ENCODE data around the gene BAK1. TPM values are rescaled to one million over a fixed set of nuclear protein-coding genes. Genes with fewer than 3 reads are reported as not detected.

BAK1 gene
- total RNA-seq, 1 experiment from 2014 or later, result 40.0 TPM

- TF ChIP-seq CTCF (conservative IDR thresholded peaks at IDR 0.05), result no peak
- Histone ChIP-seq H3K23ac (ENCODE audit: insufficient read length, low read depth, low read length) (no peak overlapping the region), H3K27me3 (ENCODE audit: insufficient read depth, low read length) (no peaks in the 10 kb centered on the region), H2BK12ac (ENCODE audit: insufficient read length, low read depth, low read length) (no peak overlapping the region), H3K4ac (ENCODE audit: low read depth, low read length) (no peak overlapping the region), H2BK5ac (ENCODE audit: insufficient read length, low read length) (no peak overlapping the region), H4K8ac (replicated peaks; ENCODE audit: insufficient read length, low read depth, low read length) (no peak overlapping the region), H3T11ph (ENCODE audit: low read length) (no peak overlapping the region), H3K23me2 (ENCODE audit: insufficient read length, low read depth, low read length, poor library complexity, severe bottlenecking) (no peaks in the 10 kb centered on the region), H2BK15ac (ENCODE audit: low read depth, low read length) (no peak overlapping the region), H3K79me2 (ENCODE audit: insufficient read depth, low read length) (no peaks in the 10 kb centered on the region), H3K56ac (ENCODE audit: insufficient read length, low read depth, low read length) (no peak overlapping the region), H3K9me3 (ENCODE audit: control insufficient read depth, low read depth, low read length) (no peaks in the 10 kb centered on the region), H3K79me1 (ENCODE audit: insufficient read depth, low read depth, low read length, poor library complexity, severe bottlenecking) (no peaks in the 10 kb centered on the region), H3K27ac (ENCODE audit: insufficient read length, low read depth, low read length) (no peak overlapping the region), H3K4me2 (ENCODE audit: insufficient read depth, insufficient read length, low read length) (no peak overlapping the region), H3K9ac (ENCODE audit: extremely low read depth, insufficient read length, low read length) (no peak overlapping the region), H2AK5ac (ENCODE audit: insufficient read length, low read length) (no peak overlapping the region), H3K18ac (ENCODE audit: insufficient read length, low read depth, low read length) (no peak overlapping the region), H2BK20ac (ENCODE audit: low read depth, low read length, poor library complexity, severe bottlenecking) (no peak overlapping the region), H3K14ac (ENCODE audit: insufficient read depth, low read length) (no peak overlapping the region), H4K5ac (ENCODE audit: insufficient read length, low read depth, low read length) (no peak overlapping the region), H2BK120ac (ENCODE audit: low read depth, low read length, poor library complexity, severe bottlenecking) (no peak overlapping the region), H2AFZ (ENCODE audit: low read length) (no peak overlapping the region), H3K4me1 (ENCODE audit: insufficient read depth, low read length) (no peaks in the 10 kb centered on the region), H4K91ac (ENCODE audit: insufficient read length, low read depth, low read length) (no peak overlapping the region), H4K20me1 (ENCODE audit: control insufficient read depth, insufficient read depth, insufficient read length) (no peaks in the 10 kb centered on the region)
- Mint-ChIP-seq H3K4me1 (peaks cover 5 to 16% of the 10 kb centered on the region in 2 experiments), H3K36me3 (ENCODE audit: insufficient read depth in 1 of 3, low read depth in 3 of 3) (no peaks in the 10 kb centered on the region; a peak in 1 of 7 replicates), H3K27me3 (ENCODE audit: low read depth) (peaks cover 3% of the 10 kb centered on the region; the same call in 1 of the 2 replicates), H3K4me3 (no peak overlapping the region), H3K27ac (no peak overlapping the region), H3K9me3 (peaks cover 3 to 5% of the 10 kb centered on the region in 2 experiments; a peak in 4 of 5 replicates)
- DNase-seq, result no peak
- WGBS (ENCODE audit: extremely low coverage, insufficient read length, low lambda C conversion rate), result no CpG with 5 or more reads among the region's 7 CpGs
Observed at GRCh38 chr6:33552252-33552651, 27.8 kb downstream of the BAK1 start.
